ENCODE data around the gene NCKAP5. TPM values are rescaled to one million over a fixed set of nuclear protein-coding genes. Genes with fewer than 3 reads are reported as not detected.
A peak's percentile ranks its signal among the peaks of the same experiment; 100 is the strongest.

NCKAP5 gene
- total RNA-seq, 1 experiment from 2014 or later: 3.2 TPM

DNA sequence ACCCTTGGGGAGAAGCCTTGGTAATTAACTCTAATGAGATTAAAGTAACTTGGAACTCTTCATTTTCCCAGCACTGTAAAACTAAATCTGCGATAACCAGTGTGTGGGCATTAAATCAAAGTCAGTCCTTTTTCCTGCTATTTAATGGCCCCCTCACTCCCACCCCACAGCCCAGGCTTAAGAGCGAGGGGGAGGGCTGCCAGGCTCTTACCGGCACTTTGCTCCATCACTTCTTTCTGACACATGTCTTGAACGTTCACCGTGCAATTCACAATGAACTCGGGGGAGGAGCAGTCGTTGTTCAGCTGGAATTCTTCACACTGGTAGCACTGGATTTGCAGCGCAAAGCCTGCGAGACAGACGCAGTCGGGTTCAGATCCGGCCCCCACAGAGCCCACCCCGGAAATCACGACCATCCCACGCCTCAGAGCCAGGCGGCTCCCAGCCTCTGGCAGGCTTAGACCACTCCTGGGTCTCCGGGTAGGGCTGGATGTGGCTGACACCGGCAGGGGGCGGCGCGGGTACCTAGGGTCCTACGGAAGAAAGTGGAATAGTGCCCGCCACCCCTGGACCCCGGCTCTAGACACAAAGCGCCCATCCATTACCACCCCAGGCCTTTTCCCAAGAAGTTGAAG, 900.0 kb downstream of the NCKAP5 start:
- POLR2A ChIA-PET (ENCODE audit: unreplicated experiment): interaction anchor here (0.6 kb wide), 1 partner anchor 498 kb away, joined by 3 read pairs; no protein-coding TSS in a partner anchor
- CTCF ChIA-PET: interaction anchor here (0.6 to 1.2 kb wide), 3 partner anchors 121 to 900 kb away, joined by 3 to 5 read pairs (median 3); partner anchors contain the start of gene NCKAP5
- peak overlapping the region; percentile 98 for H3K4me2 ChIP-seq (ENCODE audit: low read length)
- peak; percentile 31 for DNase-seq
- no TSS peak for BruUV-seq (replicated peaks)
- H3K9me2 ChIP-seq (replicated peaks; ENCODE audit: low read length): no peaks in the 10 kb centered on the region
- H3K9ac ChIP-seq (ENCODE audit: low read length): no peak overlapping the region
- no peak for ATAC-seq
- peak overlapping the region; percentile 84; the same call in 1 of the 2 replicates for H2AFZ ChIP-seq (ENCODE audit: low read length)
- H3K4me3 ChIP-seq (ENCODE audit: low read length): peak overlapping the region; percentile 78
- no peaks in the 10 kb centered on the region for H3F3A ChIP-seq (ENCODE audit: low read length, unreplicated experiment)
- intact Hi-C loops (cut with micrococcal nuclease): no loop called here
- H3K36me3 ChIP-seq (ENCODE audit: low read depth, low read length): no peaks in the 10 kb centered on the region
- no peaks in the 10 kb centered on the region for H3K9me3 ChIP-seq (ENCODE audit: low read length)
- H3K4me1 ChIP-seq (ENCODE audit: insufficient read depth, low read length): peaks cover 24% of the 10 kb centered on the region
- H3K27me3 ChIP-seq (ENCODE audit: low read length): no peaks in the 10 kb centered on the region
- H3K79me2 ChIP-seq (ENCODE audit: low read length): no peaks in the 10 kb centered on the region
- TF ChIP-seq, protein P1, sequence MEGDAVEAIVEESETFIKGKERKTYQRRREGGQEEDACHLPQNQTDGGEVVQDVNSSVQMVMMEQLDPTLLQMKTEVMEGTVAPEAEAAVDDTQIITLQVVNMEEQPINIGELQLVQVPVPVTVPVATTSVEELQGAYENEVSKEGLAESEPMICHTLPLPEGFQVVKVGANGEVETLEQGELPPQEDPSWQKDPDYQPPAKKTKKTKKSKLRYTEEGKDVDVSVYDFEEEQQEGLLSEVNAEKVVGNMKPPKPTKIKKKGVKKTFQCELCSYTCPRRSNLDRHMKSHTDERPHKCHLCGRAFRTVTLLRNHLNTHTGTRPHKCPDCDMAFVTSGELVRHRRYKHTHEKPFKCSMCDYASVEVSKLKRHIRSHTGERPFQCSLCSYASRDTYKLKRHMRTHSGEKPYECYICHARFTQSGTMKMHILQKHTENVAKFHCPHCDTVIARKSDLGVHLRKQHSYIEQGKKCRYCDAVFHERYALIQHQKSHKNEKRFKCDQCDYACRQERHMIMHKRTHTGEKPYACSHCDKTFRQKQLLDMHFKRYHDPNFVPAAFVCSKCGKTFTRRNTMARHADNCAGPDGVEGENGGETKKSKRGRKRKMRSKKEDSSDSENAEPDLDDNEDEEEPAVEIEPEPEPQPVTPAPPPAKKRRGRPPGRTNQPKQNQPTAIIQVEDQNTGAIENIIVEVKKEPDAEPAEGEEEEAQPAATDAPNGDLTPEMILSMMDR (conservative IDR thresholded peaks at IDR 0.05; ENCODE audit: low read depth, low read length): peak; percentile 53
- TF ChIP-seq EZH2phosphoT487 (IDR thresholded peaks at IDR 0.05; ENCODE audit: borderline replicate concordance, low read length) (no peak), EZH2 (IDR thresholded peaks at IDR 0.05; ENCODE audit: low read length, unreplicated experiment) (no peak)
- H4K20me1 ChIP-seq (ENCODE audit: low read length): no peaks in the 10 kb centered on the region
- no peak overlapping the region for H3K27ac ChIP-seq (ENCODE audit: low read length)

DNA sequence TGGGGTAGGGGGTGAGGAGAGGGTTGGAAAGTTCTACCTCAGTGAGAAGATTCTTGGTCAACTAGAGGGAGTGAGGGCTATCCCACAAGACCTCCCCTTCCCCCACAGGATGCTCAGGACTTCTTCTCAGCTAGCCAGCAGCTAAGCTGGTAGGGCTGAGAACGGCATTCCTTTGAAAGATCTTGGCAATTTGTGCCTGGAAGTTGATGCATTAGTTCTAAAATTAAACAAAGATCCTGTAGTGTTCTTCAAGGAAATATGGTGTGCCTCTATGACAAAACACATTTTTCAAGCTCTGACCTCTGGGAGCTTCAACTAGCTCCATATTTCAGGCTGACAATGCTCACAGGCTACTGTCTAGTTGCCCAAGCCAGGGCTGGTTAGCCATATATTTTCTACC, 900.6 kb downstream of the NCKAP5 start:
- H4K20me1 ChIP-seq (ENCODE audit: low read length): no peaks in the 10 kb centered on the region
- H3K9ac ChIP-seq (ENCODE audit: low read length): no peak overlapping the region
- H3F3A ChIP-seq (ENCODE audit: low read length, unreplicated experiment): no peaks in the 10 kb centered on the region
- DNase-seq (no peak), ATAC-seq (no peak)
- TF ChIP-seq EZH2phosphoT487 (IDR thresholded peaks at IDR 0.05; ENCODE audit: borderline replicate concordance, low read length) (no peak), EZH2 (IDR thresholded peaks at IDR 0.05; ENCODE audit: low read length, unreplicated experiment) (no peak)
- TF ChIP-seq, protein P1 (conservative IDR thresholded peaks at IDR 0.05; ENCODE audit: low read depth, low read length): no peak
- BruUV-seq (replicated peaks): no TSS peak
- no peaks in the 10 kb centered on the region for H3K36me3 ChIP-seq (ENCODE audit: low read depth, low read length)
- peak overlapping the region; percentile 98; the same call in 1 of the 2 replicates for H3K4me2 ChIP-seq (ENCODE audit: low read length)
- CTCF ChIA-PET: no interaction called here
- H3K27me3 ChIP-seq (ENCODE audit: low read length): no peaks in the 10 kb centered on the region
- H2AFZ ChIP-seq (ENCODE audit: low read length): no peak overlapping the region
- intact Hi-C loops (cut with micrococcal nuclease): no loop called here
- no peaks in the 10 kb centered on the region for H3K9me3 ChIP-seq (ENCODE audit: low read length)
- POLR2A ChIA-PET (ENCODE audit: unreplicated experiment): interaction anchor here (0.6 kb wide), 1 partner anchor 499 kb away, joined by 3 read pairs; no protein-coding TSS in a partner anchor
- peaks cover 24% of the 10 kb centered on the region for H3K4me1 ChIP-seq (ENCODE audit: insufficient read depth, low read length)
- H3K4me3 ChIP-seq (ENCODE audit: low read length): peak overlapping the region; percentile 78; the same call in 1 of the 2 replicates
- no peaks in the 10 kb centered on the region for H3K9me2 ChIP-seq (replicated peaks; ENCODE audit: low read length)
- H3K79me2 ChIP-seq (ENCODE audit: low read length): no peaks in the 10 kb centered on the region
- H3K27ac ChIP-seq (ENCODE audit: low read length): no peak overlapping the region

Measured in PC-3 (cell line).